Stimulated activated CD4-positive, alpha-beta T cell treated with anti-CD3 and anti-CD28 coated beads, TNF-alpha, amount 100 ng/mL, for 1 hour (primary cell): Measurements from ENCODE around the gene SRL.

Source experiments
- DNase-seq, 3 donors: peaks; one replicate each; pipeline ENCODE4 v3.0.0-alpha.2; 2020; ENCODE audit warnings: low read depth in 3 of 3, low spot score in 1 of 3

The SRL gene

GRCh38 chr16:4241928-4242283 lies at the start of gene SRL:
Gene SRL, minus strand, starts transcription at chr16:4242080. Its CDS starts 13 bp downstream, at chr16:4242067.
- no peak for DNase-seq

DNA sequence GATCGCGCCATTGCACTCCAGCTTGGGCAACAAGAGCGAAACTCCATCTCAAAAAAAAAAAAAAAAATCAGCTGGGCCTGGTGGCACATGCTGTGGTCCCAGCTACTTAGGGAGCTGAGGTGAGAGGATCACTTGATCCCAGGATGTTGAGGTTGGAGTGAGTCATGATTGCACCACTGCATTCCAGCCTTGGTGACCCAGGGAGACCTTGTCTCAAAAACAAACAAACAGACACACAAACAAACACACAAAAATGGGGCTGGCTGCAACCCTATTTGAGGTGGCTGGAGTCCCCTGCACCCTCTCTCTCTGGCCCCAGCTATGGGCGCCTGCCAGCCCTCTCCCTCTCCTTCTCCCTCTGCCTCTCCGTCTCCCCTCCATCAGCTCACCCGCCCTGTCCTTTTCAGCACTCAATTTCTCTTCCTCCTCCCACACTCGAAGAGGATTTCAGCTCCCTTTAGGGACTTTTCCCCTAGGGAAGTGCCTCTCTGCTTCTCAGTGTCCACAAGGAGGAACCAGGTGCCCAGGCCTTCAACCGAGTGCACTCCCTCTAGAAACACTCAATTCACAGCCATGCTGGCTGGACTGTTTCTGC lies 48.5 kb upstream of the SRL start:
- DNase-seq, result no peak

DNA sequence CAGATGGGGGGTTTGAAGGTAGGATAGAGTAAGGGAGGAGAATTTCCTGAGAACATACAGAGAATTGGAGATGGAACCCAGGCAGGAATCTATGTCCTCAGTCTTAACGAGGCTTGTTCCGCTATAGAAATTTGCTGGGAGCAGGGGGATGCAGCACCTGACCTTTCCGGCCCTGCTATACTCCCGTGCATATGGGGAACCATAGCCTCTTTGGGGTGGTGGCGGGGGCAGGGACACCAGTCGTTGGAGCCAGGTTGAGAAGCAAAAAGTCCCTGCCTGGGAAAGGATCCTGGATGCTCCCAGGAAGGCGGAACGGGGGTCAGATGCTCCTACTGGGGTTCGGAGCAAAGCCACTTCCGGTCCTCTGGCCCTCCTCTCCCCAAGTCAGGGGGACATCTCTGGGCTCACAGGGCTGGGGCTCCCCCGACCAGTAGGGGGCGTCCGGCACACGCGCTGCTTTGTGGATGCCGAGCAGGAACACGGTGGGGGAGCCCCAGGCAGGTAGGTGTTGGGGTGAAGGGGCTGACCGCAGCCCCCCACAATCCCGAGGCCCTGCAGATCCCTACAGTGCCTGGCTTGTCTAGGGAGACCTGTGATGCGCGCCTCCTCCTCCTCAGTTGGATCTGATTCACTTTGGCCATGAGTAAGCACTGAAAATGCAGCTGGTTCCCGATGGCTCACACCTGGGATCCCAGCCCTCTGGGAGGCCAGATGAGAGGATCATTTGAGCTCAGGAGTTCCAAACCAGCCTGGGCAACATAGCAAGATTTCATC lies 46.5 kb upstream of the SRL start:
- peak; percentile 54 to 78 (median 67) for DNase-seq

DNA sequence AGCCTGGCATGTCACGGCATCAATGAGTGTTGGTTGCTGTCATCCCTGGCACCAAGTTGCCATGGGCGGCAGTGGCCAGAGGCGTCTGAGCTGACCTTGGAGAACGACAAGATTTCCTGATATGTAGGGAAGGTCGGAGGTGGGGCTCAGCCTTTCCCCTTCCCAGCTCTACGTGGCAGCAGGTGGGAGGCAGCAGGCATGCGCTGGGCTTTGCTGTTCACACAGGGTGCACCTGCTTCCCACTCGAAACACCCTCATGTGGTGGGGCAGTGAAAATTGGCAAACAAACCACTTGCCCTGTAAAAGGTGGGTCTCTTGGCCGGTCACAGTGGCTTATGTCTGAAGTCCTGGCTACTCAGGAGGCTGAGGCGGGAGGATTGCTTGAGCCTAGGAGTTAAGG lies 43.3 kb upstream of the SRL start:
- DNase-seq, result no peak

GRCh38 chr16:4283939-4284338 lies 42.1 kb upstream of the SRL start:
- DNase-seq, result no peak

GRCh38 chr16:4283441-4283840 lies 41.6 kb upstream of the SRL start:
- DNase-seq, result no peak

- no peak for DNase-seq
Observed at GRCh38 chr16:4280625-4281024, 38.7 kb upstream of the SRL start.

- no peak for DNase-seq
Observed at GRCh38 chr16:4277987-4278513, 36.2 kb upstream of the SRL start.

- DNase-seq, result no peak
Observed at GRCh38 chr16:4275861-4276260, 34.0 kb upstream of the SRL start.

DNA sequence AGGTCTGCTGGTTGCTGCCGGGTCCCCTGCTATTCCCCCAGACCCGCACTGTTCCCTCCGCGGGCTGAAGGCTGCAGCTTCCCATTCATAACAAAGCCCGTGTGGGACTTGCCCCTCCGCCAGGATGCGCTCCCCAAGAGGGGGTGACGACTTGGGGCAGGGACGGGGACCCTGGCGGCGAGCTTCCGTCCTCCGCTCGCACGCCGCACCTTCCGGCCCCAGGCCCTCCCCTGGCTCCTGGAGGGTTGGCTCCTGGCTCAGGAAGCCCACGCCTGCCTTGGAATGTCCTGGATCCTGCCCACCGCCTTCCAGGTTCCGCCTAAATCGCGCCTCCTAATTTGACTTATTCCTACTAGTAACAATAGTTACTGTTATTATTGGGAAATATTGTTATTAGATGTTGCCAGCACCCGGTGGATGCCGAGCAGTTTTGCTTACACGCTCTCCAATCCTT lies 32.0 kb upstream of the SRL start:
- DNase-seq, result peak in 2 of 3 donors; percentile 10 to 38

- DNase-seq, result no peak
Observed at GRCh38 chr16:4272114-4272956, 30.5 kb upstream of the SRL start.

DNA sequence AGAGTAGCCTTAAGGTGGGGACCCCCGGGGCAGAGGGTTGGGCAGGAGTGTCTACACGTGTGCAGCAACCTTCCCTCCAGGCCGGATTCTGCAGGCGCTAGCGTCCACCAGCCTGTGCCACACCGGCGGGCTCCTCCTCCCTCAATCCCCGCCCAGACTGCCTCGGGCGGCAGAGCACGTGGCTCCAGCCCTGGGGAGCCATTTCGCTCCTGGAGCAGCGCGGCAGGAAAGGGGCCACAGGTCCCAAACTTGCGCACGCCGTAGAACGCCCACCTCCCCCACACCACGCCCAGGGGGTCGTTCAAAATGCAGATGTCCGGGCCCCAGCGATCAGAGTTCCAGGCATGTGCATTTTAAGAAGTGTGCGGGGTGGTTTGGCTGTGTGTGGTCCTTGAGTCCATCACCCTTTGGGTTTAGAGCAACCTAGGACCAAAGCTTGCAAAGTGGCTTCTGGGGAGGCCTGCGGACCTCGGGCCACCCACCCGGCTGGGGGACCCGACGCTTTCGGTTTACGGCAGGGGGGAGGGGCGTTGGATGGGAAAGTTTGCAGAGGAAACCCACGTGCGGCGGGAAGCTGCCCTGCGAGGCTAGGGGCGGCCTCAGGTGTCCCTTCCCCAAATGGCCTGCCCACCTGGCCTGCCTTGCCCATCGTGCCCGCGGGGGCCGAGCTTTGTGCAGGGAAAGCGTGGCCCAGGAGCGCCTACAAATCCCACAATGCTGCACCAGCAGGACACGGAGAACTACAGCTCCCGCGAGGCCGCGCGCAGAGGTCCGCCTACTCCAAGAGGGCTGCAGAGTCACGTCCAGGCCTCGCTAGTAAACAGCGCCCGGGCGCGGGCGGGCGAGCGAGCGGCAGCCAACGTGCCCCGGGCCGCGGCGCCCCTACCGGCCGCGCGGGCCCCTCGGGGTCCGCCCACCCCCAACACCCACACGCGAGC lies 29.6 kb upstream of the SRL start:
- peak; percentile 67 to 73 (median 71) for DNase-seq

GRCh38 chr16:4270595-4270994 lies 28.7 kb upstream of the SRL start:
- DNase-seq, result no peak

DNA sequence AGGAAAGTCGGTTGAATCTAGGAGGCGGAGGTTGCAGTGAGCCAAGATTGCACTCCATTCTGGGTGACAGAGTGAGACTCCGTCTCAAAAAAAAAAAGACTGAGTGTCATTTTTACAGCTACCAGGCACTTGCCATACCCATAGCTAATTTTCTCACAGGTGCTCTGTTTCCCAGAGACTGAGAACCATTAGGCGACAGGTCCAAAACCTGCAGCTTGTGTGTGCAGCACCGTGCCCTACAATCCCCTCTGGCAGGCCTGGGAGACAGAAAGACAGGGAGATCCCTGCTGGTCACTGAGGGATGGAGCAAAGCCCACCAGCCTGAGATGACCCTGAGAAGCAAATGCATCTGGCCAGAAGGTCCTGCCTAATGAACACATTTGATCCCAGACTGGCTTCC lies 28.2 kb upstream of the SRL start:
- no peak for DNase-seq

DNA sequence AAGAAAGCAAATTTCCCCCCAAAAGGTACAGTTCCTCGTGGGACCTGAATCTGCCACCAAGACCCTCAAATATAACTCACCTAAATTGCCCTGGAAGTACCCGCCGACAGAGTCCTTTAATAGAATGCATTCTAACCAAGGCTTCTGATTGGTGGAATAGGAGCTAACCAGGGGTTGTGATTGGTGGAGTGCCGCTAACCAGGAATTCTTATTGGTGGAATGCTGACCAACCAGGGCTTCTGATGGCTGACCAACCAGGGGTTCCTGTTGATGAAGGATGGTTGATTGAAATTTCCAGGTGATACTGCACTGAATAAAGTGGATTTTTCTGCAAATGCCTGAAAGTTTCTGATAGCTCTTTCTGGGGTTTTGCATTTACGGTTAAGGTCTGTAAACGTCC lies 24.5 kb upstream of the SRL start:
- DNase-seq, result no peak

- no peak for DNase-seq
Observed at GRCh38 chr16:4265676-4266075, 23.8 kb upstream of the SRL start.

DNA sequence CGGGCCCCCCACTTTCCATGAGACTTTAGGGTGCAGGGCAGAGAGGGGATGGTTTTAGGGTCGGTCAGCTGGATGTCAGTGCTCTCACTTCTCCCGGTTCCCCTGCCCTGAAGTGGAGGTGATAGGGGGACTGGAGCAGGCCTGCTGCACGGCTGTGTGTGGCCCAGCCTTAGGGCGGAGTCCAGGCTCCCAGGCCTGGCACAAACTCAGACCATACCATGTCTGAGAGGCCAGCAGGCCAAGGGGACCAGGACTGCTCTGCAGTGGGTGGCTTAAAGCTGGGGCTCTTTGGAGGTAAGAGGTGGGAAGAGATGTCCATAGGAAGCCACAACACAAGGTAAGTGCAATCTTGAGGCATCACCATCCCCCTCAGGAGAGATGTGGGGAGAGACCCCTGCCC lies 22.7 kb upstream of the SRL start:
- no peak for DNase-seq

GRCh38 chr16:4263504-4264436 lies 21.9 kb upstream of the SRL start:
- DNase-seq, result no peak

GRCh38 chr16:4262303-4262835 lies 20.5 kb upstream of the SRL start:
- no peak for DNase-seq
